ENCODE measurements around the gene ANP32E.
A peak's percentile ranks its signal among the peaks of the same experiment; 100 is the strongest.

The ANP32E gene

GRCh38 chr1:150281758-150282557 lies 46.0 kb upstream of the ANP32E start, which contains the start of gene CIART (continued):
- peak; percentile 77; the same call in 1 of the 2 replicates for TF ChIP-seq KLF9 (tag by site-specific recombination; IDR thresholded peaks at IDR 0.05; ENCODE audit: low read depth)
- TF ChIP-seq ZBTB20 (tag by site-specific recombination; IDR thresholded peaks at IDR 0.05): no peak
- TF ChIP-seq ZNF311 (tag by site-specific recombination; IDR thresholded peaks at IDR 0.05; ENCODE audit: borderline replicate concordance): no peak
- TF ChIP-seq, protein P1, sequence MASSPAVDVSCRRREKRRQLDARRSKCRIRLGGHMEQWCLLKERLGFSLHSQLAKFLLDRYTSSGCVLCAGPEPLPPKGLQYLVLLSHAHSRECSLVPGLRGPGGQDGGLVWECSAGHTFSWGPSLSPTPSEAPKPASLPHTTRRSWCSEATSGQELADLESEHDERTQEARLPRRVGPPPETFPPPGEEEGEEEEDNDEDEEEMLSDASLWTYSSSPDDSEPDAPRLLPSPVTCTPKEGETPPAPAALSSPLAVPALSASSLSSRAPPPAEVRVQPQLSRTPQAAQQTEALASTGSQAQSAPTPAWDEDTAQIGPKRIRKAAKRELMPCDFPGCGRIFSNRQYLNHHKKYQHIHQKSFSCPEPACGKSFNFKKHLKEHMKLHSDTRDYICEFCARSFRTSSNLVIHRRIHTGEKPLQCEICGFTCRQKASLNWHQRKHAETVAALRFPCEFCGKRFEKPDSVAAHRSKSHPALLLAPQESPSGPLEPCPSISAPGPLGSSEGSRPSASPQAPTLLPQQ (tag by site-specific recombination; IDR thresholded peaks at IDR 0.05): peak; percentile 64
- TF ChIP-seq ZNF132 (tag by site-specific recombination; IDR thresholded peaks at IDR 0.05; ENCODE audit: borderline replicate concordance): no peak
- TF ChIP-seq ZNF777 (tag by site-specific recombination; IDR thresholded peaks at IDR 0.05; ENCODE audit: borderline replicate concordance): no peak
- TF ChIP-seq SP3 (tag by site-specific recombination; IDR thresholded peaks at IDR 0.05): peak; percentile 84
- 0 out of 2 replicates have a peak, but pooled peaks have one; percentile 1 for TF ChIP-seq ZBTB6 (tag by site-specific recombination; IDR thresholded peaks at IDR 0.05)
- peak; percentile 88 for TF ChIP-seq PRDM10 (tag by site-specific recombination; IDR thresholded peaks at IDR 0.05)
- TF ChIP-seq HOXA7 (CRISPR knock-in tag; IDR thresholded peaks at IDR 0.05; ENCODE audit: borderline replicate concordance): no peak
- no peak for TF ChIP-seq ZNF175 (tag by site-specific recombination; IDR thresholded peaks at IDR 0.05)
- peak; percentile 22; the same call in 1 of the 2 replicates for TF ChIP-seq ZEB2 (tag by site-specific recombination; IDR thresholded peaks at IDR 0.05)
- TF ChIP-seq ZNF558 (tag by site-specific recombination; IDR thresholded peaks at IDR 0.05): no peak
- TF ChIP-seq ZNF518A (tag by site-specific recombination; conservative IDR thresholded peaks at IDR 0.05; ENCODE audit: low read depth): 0 out of 2 replicates have a peak, but pooled peaks have one; percentile 17
- peak; percentile 92 for TF ChIP-seq SP2 (tag by site-specific recombination; IDR thresholded peaks at IDR 0.05)
- peak; percentile 51 for TF ChIP-seq ZNF335 (tag by site-specific recombination; conservative IDR thresholded peaks at IDR 0.05)
- TF ChIP-seq ZNF600 (tag by site-specific recombination; IDR thresholded peaks at IDR 0.05): peak; percentile 37; the same call in 1 of the 2 replicates
- TF ChIP-seq, protein P2, sequence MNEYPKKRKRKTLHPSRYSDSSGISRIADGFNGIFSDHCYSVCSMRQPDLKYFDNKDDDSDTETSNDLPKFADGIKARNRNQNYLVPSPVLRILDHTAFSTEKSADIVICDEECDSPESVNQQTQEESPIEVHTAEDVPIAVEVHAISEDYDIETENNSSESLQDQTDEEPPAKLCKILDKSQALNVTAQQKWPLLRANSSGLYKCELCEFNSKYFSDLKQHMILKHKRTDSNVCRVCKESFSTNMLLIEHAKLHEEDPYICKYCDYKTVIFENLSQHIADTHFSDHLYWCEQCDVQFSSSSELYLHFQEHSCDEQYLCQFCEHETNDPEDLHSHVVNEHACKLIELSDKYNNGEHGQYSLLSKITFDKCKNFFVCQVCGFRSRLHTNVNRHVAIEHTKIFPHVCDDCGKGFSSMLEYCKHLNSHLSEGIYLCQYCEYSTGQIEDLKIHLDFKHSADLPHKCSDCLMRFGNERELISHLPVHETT (tag by site-specific recombination; IDR thresholded peaks at IDR 0.05): 0 out of 2 replicates have a peak, but pooled peaks have one; percentile 40
- TF ChIP-seq ZNF184 (tag by site-specific recombination; IDR thresholded peaks at IDR 0.05): no peak
- no peak for TF ChIP-seq ZBTB1 (tag by site-specific recombination; IDR thresholded peaks at IDR 0.05)
- TF ChIP-seq ZNF10 (tag by site-specific recombination; IDR thresholded peaks at IDR 0.05): no peak
- no peak for TF ChIP-seq ZNF510 (tag by site-specific recombination; IDR thresholded peaks at IDR 0.05; ENCODE audit: insufficient replicate concordance)
- TF ChIP-seq YY1 (tag by site-specific recombination; IDR thresholded peaks at IDR 0.05): no peak
- peak; percentile 85 for TF ChIP-seq IKZF3 (tag by site-specific recombination; IDR thresholded peaks at IDR 0.05)
- 0 out of 2 replicates have a peak, but pooled peaks have one; percentile 18 for TF ChIP-seq ZNF24 (tag by site-specific recombination; IDR thresholded peaks at IDR 0.05)
- peak; percentile 33 for TF ChIP-seq GLIS1 (tag by site-specific recombination; IDR thresholded peaks at IDR 0.05)
- TF ChIP-seq ZNF174 (tag by site-specific recombination; IDR thresholded peaks at IDR 0.05): no peak

Measured in HEK293 (cell line).